ENCODE measurements around the gene ABLIM3.

- TF ChIP-seq CTCF (IDR thresholded peaks at IDR 0.05): no peak
- no peak for TF ChIP-seq POLR2A (IDR thresholded peaks at IDR 0.05)
Measured at GRCh38 chr5:149138182-149138923, 2.9 kb upstream of the ABLIM3 start.
